Activated T-cell treated with anti-CD3 and anti-CD28 coated beads, Interleukin-2, amount 50 U/mL, for 48 hours (primary cell): ENCODE measurements around the gene PLA2G5.
"Not testable (repeated sequence)": the region's sequence is repeated elsewhere in the genome, so short reads cannot be mapped to it uniquely, and the experiment has no call there.

Source experiments
- DNase-seq, 2 experiments: peaks; one replicate each; pipeline ENCODE4 v3.0.0-alpha.2; 2020

The PLA2G5 gene

DNA sequence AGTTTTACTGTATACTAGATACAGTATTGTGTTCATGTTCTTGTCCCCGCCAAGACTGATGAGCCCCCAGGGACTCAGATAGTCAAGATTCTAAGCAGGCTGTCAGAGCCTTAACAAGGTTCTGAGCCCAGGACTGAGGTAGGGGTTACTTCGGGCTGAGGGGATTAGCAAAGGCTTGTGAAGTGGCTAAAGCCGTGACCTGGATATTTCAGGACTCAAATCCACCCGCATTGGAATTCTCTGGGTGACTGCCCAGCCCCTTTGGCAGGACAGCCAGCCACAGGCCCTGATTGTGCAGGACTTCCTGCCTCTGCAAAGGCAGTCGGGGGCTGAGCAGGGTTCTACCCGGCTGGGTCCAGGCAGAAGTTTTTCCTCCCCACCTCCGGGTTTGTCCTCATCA is at the start of gene PLA2G5:
PLA2G5 (plus strand) TSS at position 321 of the 400 bp plus-strand sequence. CDS start 14,637 bp downstream, outside the sequence.
- no peak for DNase-seq

DNA sequence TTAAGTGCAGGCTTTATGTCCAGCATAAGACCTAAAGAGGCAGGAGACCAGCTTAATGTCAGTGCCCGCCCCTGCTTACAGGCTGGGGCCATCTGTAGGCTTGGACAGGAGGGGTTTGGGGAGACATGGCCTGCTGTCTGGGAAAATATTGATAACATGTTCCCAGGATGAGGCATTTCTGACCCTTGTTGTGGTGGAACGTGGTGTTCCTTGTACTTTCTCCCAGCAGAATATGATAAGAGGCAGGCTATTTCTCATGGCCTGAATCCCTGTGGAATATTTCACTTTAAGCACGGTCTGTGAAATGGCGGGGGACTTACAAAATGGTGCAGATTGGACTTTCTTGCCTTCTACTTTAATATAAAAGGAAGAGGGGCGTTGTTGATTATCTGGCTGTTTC is 41.9 kb upstream of the PLA2G5 start:
- no peak for DNase-seq

DNA sequence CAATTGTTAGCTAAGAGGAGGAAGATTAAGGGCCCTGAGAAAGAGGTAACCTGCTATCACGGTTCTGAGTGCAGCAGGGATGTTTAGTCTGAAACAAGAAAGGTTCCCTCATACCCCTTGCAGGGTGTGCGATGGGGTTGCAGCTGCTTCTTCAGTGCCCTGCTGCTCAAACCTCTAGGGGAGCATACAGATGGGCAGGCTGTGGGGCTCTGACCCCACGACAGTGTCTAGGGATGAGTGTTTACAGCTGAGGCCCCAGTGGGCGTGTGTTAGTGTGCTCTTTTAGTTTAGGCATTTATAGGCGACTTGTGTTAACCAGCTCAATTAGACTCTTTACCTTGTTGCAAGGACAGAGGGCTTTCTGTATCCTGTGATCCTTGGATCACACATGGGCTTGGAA is 41.3 kb upstream of the PLA2G5 start:
- no peak for DNase-seq

DNA sequence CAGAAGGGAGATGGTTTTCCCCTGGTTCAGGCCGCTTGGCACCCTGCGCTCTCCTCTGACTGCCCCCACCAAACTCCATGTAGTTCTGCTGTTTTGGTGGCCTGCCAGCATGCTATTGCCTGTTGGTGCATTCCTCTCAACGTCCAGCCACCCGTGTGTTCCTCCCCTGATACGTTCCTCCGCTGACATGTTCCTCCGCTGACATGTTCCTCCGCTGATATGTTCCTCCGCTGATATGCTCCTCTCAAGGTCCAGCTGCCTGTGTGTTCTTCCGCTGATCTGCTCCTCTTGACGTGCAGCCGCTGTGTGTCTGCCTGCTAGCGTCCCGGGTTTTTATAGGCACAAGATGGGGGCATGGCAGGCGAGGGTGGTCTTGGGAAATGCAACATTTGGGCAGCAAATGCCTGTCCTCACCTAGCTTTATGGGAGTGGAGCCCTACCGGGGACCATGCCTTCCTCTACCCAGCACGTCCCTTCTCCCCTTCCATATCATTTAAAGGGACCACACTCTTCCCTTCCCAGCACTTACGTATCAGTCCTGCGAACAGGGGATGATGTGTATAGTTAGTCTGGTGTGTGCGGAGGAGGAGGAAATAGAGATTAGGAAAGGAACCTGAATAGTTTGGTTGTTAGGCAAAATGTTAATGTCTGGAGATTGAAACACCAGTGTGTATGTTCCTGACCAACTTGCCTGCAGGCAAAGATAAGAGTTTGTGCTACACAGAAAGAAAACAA is 40.6 kb upstream of the PLA2G5 start:
- DNase-seq = no peak

DNA sequence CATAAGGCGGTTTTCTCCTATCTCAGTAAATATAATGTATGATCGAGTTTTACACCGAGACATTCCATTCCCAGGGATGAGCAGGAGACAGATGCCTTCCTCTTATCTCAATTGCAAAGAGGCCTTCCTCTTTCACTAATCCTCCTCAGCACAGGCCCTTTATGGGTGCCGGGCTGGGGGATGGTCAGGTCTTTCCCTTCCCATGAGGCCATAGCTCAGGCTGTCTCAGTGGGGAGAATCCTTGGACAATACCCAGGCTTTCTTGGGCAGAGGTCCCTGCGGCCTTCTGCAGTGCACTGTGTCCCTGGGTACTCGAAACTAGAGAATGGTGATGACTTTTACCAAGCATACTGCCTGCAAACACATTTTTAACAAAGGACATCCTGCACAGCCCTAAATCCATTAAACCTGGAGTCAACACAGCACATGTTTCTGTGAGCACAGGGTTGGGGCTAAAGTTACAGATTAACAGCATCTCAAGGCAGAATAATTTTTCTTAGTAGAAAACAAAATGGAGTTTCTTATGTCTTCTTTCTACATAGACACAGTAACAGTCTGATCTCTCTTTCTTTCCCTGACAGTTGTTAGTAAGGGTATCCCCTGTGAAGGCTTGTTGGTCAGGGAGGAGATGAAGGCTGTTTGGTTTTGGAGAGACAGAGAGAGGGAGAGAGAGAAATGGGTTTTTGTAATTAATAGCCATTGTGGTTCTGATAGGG is 39.4 kb upstream of the PLA2G5 start:
- not testable (repeated sequence) for DNase-seq

DNA sequence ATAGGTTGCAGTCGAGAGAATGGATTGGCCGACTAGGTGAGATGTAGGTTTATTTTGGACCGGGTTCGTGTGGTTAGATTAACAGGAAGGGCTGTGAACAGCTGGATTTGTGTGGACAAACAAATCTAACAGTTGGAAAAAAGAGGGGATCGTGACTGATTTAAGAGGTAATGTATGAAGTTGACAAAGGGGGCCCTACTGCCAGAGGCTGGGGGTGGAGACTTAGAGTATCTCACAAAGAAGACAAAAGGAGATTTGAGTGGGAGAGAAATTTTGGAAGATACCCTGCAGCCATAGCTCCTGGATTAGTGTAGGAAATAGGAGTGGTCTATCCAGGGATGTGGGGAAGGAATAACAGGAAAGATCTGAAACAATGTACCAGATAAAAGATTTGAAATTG is 38.8 kb upstream of the PLA2G5 start:
- DNase-seq = no peak

- DNase-seq = no peak
Measured at GRCh38 chr1:20031836-20032235, 38.2 kb upstream of the PLA2G5 start.

DNA sequence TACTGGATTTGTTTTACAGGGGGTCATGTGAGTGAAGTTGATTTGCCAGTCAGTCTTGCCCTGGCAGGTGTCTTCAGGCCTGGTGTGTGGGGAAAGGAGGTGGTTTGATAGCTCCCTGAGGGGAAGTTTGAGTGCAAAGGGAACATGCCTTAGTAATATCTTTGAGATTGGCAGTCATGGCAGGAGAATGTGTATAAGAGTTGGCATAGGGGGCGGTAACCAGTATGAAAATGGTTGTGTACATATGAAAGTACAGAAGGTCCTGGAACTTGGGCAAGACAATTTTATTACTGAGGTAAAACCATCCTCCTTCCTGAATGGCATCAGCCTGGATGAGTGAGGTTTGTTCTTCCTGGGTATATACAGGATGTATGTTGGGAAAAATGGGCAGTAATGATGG is 37.6 kb upstream of the PLA2G5 start:
- no peak for DNase-seq

DNA sequence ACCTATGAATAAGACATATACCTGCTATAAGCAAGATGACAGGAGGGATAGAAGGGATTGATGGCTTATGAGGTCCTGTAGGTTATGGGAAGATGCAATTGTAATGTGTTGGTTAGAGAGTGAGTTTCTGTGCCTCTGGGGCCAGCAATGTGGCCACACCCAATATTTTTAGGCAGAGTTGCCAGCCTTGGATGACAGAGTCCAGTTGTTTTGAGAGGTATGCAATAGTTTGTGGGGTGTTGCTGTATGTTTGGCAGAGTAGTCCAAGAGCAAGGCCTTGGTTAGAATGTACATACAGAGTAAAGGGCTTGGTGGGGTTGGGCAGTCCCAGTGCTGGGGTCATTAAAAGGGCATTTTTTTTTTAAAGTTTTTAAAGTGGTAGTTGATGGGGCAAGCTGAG is 36.6 kb upstream of the PLA2G5 start:
- no peak for DNase-seq

DNA sequence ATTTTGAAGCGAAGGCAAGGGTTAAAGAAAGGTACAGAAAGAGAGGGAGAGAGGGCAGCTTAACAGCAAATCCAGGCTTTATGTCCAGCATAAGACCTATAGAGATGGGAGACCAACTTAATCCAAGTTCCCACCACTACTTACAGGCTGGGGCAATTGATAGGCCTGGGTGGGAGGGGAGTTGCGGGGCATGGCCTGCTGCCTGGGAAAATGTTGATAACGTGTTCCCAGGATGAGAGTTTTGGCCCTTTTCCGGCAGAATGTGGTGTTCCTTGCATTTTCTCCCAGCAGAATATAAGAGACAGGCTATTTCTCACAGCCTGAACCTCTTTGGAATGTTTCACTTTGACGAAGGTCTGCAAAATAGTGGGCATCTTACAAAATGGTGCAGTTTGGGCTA is 34.9 kb upstream of the PLA2G5 start:
- DNase-seq = no peak

GRCh38 chr1:20037877-20038276 is 32.1 kb upstream of the PLA2G5 start:
- DNase-seq = no peak

DNA sequence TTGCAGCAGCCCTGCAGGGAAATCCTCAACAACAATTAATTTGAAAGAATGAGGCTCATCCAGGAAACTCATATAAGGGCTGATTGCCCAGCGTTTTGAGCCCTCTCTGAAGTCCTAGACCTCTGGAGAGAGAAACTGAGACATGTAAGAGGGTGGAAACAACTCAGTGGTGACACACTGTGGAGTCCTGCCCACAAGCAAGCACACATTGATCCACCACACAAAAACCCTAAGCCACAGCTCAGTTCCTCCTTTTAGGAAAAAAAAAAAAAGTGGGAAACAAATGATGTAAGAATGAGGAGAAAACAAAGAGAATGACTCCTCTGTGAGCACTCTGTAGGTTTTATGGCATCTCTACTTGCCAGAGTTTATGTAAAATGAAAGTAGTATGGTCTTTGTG is 22.9 kb upstream of the PLA2G5 start:
- DNase-seq = no peak

GRCh38 chr1:20048563-20048962 is 21.4 kb upstream of the PLA2G5 start:
- DNase-seq = no peak

DNA sequence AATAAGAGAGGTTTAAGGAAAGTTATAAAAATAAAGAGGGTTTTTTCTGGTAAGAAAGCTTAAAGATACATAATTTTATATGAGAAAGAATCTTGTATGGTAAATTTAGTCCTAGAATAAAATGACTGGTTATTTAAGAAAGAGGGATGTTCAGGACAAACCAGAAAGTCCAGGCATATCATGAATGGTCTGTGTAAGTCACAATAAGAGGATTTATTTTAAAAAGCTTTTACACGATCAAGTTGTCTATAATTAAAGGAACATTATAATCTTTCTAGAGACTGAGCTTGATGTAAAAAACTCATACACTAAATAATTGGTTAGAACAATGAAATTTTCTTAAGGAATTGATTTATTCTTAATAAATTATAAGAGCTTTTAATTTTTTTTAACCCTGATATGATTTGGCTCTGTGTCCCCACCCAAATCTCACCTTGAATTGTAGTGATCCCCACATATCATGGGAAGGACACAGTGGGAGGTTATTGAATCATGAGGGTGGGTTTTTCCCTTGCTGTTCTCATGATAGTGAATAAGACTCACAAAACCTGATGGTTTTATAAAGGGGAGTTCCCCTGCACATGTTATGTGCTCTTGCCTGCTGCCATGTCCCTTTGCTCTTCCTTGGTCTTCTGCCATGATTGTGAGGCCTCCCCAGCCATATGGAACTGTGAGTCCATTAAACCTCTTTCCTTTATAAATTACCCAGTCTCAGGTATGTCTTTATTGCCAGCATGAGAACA is 20.8 kb upstream of the PLA2G5 start:
- not testable (repeated sequence) for DNase-seq

GRCh38 chr1:20051218-20051829 is 18.7 kb upstream of the PLA2G5 start:
- no peak for DNase-seq

DNA sequence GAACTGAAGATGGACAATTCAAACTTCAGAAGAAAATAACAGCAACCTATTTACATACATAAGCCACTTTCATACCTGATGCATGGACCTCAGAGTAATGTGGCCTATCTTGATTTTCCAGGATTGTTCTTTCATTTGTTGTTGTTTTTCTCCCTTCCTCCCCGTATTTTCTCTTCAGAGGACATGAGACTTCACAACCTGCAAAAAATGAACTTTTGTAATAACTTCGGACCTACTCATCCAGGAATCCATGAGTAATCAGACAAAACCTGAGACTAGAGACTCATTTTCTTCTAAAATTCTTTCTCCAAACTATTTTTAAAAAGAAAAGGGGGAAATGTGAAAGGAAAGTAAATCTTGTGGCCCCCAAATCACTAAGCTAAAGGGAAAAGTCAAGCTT is 17.6 kb upstream of the PLA2G5 start:
- no peak for DNase-seq

DNA sequence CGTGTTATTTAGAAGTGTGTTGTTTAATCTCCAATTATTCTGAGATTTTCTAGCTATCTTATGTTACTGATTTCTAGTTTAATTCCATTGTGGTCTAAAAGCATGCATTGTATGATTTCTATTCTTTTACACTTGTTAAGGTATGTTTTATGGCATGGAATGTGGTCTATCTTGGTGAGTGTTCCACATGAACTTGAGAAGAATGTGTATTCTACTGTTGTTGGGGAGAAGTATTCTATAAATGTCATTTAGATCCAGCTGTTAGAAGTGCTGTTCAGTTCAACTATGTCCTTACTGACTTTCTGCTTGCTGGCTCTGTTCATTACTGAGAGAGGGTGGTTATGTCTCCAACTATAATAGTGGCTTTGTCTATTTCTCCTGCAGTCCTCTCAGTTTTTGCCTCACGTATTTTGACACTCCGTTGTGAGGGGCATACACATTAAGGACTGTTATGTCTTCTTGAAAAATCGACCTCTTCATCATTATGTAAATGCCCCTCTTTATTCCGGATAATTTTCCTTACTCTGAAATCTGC is 12.0 kb upstream of the PLA2G5 start:
- DNase-seq = no peak

GRCh38 chr1:20058531-20058930 is 11.5 kb upstream of the PLA2G5 start:
- peak; percentile 44 to 56 for DNase-seq

- no peak for DNase-seq
Measured at GRCh38 chr1:20059847-20060246, 10.1 kb upstream of the PLA2G5 start.

- DNase-seq = not testable (repeated sequence)
Measured at GRCh38 chr1:20060791-20061190, 9.2 kb upstream of the PLA2G5 start.

- DNase-seq = no peak
Measured at GRCh38 chr1:20061866-20062265, 8.1 kb upstream of the PLA2G5 start.

- DNase-seq = no peak
Measured at GRCh38 chr1:20063861-20064292, 6.1 kb upstream of the PLA2G5 start.

- DNase-seq = no peak
Measured at GRCh38 chr1:20068722-20069121, 1.3 kb upstream of the PLA2G5 start.
